Activated CD8-positive, alpha-beta memory T cell treated with anti-CD3 and anti-CD28 coated beads for 1 hour (primary cell): ENCODE results near the gene TBC1D20.

Experiments
- DNase-seq, 2 donors: peaks; one replicate each; pipeline ENCODE4 v3.0.0-alpha.2; 2020; ENCODE audit warnings: low read depth in 1 of 2; ENCODE audit errors: extremely low read depth in 1 of 2

The TBC1D20 gene

GRCh38 chr20:420721-421574 lies 41.4 kb downstream of the TBC1D20 start:
- no peak for DNase-seq

GRCh38 chr20:420166-420620 lies 42.1 kb downstream of the TBC1D20 start:
- no peak for DNase-seq

GRCh38 chr20:419556-420165 lies 42.7 kb downstream of the TBC1D20 start:
- no peak for DNase-seq

GRCh38 chr20:418858-419365 lies 43.4 kb downstream of the TBC1D20 start:
- DNase-seq, result no peak

- DNase-seq, result no peak
These were observed 44.5 kb downstream of the TBC1D20 start for GRCh38 chr20:417801-418342.

- no peak for DNase-seq
These were observed 45.2 kb downstream of the TBC1D20 start for GRCh38 chr20:416950-417800.

- DNase-seq, result no peak
These were observed 46.5 kb downstream of the TBC1D20 start for GRCh38 chr20:415820-416322.

GRCh38 chr20:414161-414560 lies 48.2 kb downstream of the TBC1D20 start:
- no peak for DNase-seq

- no peak for DNase-seq
These were observed 50.3 kb downstream of the TBC1D20 start for GRCh38 chr20:412081-412480.

- no peak for DNase-seq
These were observed 52.4 kb downstream of the TBC1D20 start for GRCh38 chr20:409697-410559.

GRCh38 chr20:408843-409696 lies 53.3 kb downstream of the TBC1D20 start:
- no peak for DNase-seq

GRCh38 chr20:407953-408842 lies 54.1 kb downstream of the TBC1D20 start, which contains the start of gene RBCK1:
RBCK1 (plus strand) TSS chr20:408299; CDS start chr20:408758, 459 bp downstream.
- peak; percentile 66 to 82 for DNase-seq

- DNase-seq, result peak in 1 of 2 donors; percentile 51
These were observed 55.0 kb downstream of the TBC1D20 start for GRCh38 chr20:407133-407952.

GRCh38 chr20:406200-407132 lies 55.9 kb downstream of the TBC1D20 start:
- no peak for DNase-seq

- no peak for DNase-seq
These were observed 58.2 kb downstream of the TBC1D20 start for GRCh38 chr20:404088-404487.

- no peak for DNase-seq
These were observed 58.8 kb downstream of the TBC1D20 start for GRCh38 chr20:403582-403957.
